Osteocyte (in vitro differentiated cells): Measurements from ENCODE around the gene KLF11. TPM values are rescaled to one million over a fixed set of nuclear protein-coding genes. Genes with fewer than 3 reads are reported as not detected.

Source experiments
- DNase-seq: peaks from one replicate; pipeline ENCODE4 v3.0.0; 2021; ENCODE audit warnings: mixed read lengths; ENCODE audit not compliant: unreplicated experiment; ENCODE audit errors: extremely low spot score
- H3K27ac Mint-ChIP-seq: one replicate; pipeline ENCODE4 v1.8.0; 2021; ENCODE audit warnings: mild to moderate bottlenecking, mixed read lengths; ENCODE audit not compliant: unreplicated experiment
- H3K27me3 Mint-ChIP-seq: one replicate; pipeline ENCODE4 v1.8.0; 2021; ENCODE audit warnings: mixed read lengths; ENCODE audit not compliant: unreplicated experiment
- H3K36me3 Mint-ChIP-seq: one replicate; pipeline ENCODE4 v1.8.0; 2021; ENCODE audit warnings: mixed read lengths; ENCODE audit not compliant: unreplicated experiment
- H3K4me1 Mint-ChIP-seq: one replicate; pipeline ENCODE4 v1.8.0; 2021; ENCODE audit warnings: mixed read lengths; ENCODE audit not compliant: unreplicated experiment
- H3K4me3 Mint-ChIP-seq: one replicate; pipeline ENCODE4 v1.8.0; 2021; ENCODE audit warnings: mild to moderate bottlenecking, moderate library complexity, mixed read lengths; ENCODE audit not compliant: unreplicated experiment
- H3K9me3 Mint-ChIP-seq: one replicate; pipeline ENCODE4 v1.8.0; 2021; ENCODE audit warnings: mixed read lengths; ENCODE audit not compliant: unreplicated experiment
- total RNA-seq: library from RNA; stranded (reverse); gene quantifications from 2 replicates; pipeline ENCODE4 v1.2.1, GENCODE V29; 2021
- TF ChIP-seq, protein P1 (sequence below): fragments of 200-600 bp; sonication (generic); IDR thresholded peaks from 2 replicates; pipeline ENCODE4 v1.5.0; 2021; ENCODE audit warnings: antibody characterized with exemption, mild to moderate bottlenecking, moderate library complexity

The KLF11 gene
- total RNA-seq, 1 donor from 2014 or later, result 17.4 TPM

DNA sequence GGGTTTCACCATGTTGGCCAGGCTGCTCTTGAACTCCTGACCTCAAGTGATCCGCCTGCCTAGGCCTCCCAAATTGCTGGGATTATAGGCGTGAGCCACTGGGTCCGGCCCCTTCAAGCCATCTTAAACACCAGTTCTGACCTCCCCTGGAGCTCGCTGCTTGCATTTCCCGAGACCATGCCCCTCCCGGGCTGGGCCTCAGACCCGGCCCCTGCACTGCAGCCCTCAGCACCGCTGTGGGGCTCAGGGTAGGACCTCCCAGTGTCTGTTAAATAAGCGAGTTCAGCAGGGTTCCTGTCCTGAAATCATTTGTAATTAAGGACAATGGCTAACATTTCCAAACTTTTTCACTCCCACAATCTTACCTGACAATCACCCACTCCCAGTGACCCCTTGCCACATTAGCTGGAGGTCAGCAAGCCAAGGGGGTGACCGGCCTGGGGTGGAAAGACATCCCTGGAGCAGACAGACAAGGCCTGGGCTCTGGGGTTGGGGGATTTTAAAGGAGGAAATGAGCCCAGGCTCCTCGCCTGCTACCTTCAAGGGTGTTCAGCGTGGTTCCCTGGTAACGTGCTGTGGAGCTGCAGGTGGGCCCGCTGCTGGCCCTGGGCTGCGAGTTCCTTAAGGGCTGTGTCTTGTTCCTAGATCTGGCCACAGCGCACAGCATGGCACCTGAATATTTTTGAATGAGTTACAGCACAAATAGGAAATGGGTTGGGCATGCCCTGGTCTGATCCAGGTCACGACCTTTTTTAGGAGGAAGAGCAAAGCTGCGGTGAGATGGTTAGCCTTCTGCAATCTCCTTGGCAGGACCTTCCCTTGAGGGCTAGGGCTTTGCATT, 21.8 kb downstream of the KLF11 start:
- no peaks in the 10 kb centered on the region for H3K27me3 Mint-ChIP-seq
- H3K27ac Mint-ChIP-seq, result no peak overlapping the region
- H3K9me3 Mint-ChIP-seq, result peaks cover 8% of the 10 kb centered on the region
- H3K4me3 Mint-ChIP-seq, result no peak overlapping the region
- TF ChIP-seq, protein P1, sequence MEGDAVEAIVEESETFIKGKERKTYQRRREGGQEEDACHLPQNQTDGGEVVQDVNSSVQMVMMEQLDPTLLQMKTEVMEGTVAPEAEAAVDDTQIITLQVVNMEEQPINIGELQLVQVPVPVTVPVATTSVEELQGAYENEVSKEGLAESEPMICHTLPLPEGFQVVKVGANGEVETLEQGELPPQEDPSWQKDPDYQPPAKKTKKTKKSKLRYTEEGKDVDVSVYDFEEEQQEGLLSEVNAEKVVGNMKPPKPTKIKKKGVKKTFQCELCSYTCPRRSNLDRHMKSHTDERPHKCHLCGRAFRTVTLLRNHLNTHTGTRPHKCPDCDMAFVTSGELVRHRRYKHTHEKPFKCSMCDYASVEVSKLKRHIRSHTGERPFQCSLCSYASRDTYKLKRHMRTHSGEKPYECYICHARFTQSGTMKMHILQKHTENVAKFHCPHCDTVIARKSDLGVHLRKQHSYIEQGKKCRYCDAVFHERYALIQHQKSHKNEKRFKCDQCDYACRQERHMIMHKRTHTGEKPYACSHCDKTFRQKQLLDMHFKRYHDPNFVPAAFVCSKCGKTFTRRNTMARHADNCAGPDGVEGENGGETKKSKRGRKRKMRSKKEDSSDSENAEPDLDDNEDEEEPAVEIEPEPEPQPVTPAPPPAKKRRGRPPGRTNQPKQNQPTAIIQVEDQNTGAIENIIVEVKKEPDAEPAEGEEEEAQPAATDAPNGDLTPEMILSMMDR, result no peak
- no peak for DNase-seq
- peaks cover 7% of the 10 kb centered on the region for H3K36me3 Mint-ChIP-seq
- H3K4me1 Mint-ChIP-seq, result no peaks in the 10 kb centered on the region

DNA sequence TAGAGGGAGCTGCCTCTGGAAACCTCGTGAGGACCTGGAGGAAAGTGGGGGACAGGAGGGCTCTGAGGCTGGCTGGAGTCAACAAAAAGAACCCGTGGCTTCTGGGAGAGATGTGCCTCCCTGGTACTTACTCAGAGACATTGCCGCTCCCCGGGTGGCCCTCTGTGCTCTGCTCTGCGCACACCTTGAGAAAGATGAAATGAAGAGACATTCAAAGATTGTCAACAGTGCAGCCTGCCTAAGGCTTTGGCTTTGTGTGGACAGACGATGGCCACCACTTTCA, 22.4 kb downstream of the KLF11 start:
- no peaks in the 10 kb centered on the region for H3K27me3 Mint-ChIP-seq
- DNase-seq, result no peak
- peaks cover 7% of the 10 kb centered on the region for H3K36me3 Mint-ChIP-seq
- TF ChIP-seq, protein P1, result no peak
- no peaks in the 10 kb centered on the region for H3K4me1 Mint-ChIP-seq
- H3K9me3 Mint-ChIP-seq, result peaks cover 8% of the 10 kb centered on the region
- no peak overlapping the region for H3K4me3 Mint-ChIP-seq
- H3K27ac Mint-ChIP-seq, result no peak overlapping the region

DNA sequence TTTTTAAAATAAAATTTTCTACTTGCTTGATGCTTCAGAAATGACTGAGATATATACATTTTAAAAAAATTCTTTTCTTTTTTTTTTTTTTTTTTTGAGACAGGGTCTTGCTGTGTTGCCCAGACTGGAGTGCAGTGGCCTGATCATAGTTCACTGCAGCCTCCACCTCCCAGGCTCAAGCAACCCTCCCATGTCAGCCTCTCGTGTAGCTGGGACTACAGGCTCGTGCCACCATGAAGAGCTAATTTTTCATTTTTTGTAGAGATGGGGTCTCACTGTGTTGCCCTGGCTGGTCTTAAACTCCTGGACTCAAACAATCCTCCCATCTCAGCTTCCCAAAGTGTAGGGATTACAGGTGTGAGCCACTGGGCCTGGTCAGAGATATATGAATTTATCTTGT, 24.0 kb downstream of the KLF11 start:
- TF ChIP-seq, protein P1, result no peak
- Mint-ChIP-seq H3K27me3 (no peaks in the 10 kb centered on the region), H3K36me3 (peaks cover 7% of the 10 kb centered on the region), H3K4me1 (no peaks in the 10 kb centered on the region), H3K4me3 (no peak overlapping the region), H3K27ac (no peak overlapping the region), H3K9me3 (peaks cover 8% of the 10 kb centered on the region)
- no peak for DNase-seq

DNA sequence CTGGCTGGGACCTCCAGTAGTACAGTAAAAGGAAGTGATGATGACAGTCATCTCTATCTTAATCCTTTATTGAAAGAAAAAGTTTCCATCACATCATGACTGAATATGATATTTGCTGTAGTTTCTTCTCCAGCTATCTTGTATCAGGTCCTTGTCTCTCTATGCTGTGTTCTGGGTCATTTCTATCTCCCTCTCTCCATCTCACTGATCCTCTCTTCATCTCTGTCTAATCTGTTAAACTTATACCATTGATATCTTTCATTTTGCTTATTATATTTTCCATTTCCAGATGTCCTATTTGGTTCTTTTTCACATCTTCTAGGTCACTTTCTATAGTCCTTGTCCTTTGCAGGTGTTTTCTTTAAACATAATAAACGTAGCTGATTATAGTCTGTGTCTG, 24.5 kb downstream of the KLF11 start:
- Mint-ChIP-seq H3K4me1 (peaks cover 3% of the 10 kb centered on the region), H3K9me3 (peaks cover 8% of the 10 kb centered on the region), H3K27me3 (no peaks in the 10 kb centered on the region), H3K36me3 (peaks cover 7% of the 10 kb centered on the region), H3K27ac (no peak overlapping the region), H3K4me3 (no peak overlapping the region)
- TF ChIP-seq, protein P1, result no peak
- no peak for DNase-seq

DNA sequence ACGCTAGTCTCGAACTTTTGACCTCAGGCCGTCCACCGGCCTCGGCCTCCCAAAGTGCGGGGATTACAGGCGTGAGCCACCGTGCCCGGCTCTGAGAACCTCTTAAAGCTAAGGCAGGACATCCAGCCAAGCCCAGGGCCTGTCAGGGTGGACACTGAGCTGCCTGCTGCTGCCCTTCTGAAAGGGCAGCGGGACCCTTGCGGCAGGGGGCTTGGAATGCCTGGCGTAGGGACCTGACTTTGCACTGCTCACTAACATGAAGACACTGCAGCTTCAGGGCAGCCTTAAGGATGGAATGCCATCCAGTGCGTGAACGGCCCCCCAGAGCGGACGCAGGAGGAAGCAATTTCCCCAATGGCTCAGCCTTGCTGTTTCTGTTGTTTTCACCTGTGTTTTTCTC, 27.8 kb downstream of the KLF11 start:
- TF ChIP-seq, protein P1, result no peak
- peaks cover 12% of the 10 kb centered on the region for H3K36me3 Mint-ChIP-seq
- H3K4me3 Mint-ChIP-seq, result no peak overlapping the region
- H3K4me1 Mint-ChIP-seq, result peaks cover 11% of the 10 kb centered on the region
- no peak for DNase-seq
- no peak overlapping the region for H3K27ac Mint-ChIP-seq
- peaks cover 5% of the 10 kb centered on the region for H3K27me3 Mint-ChIP-seq
- H3K9me3 Mint-ChIP-seq, result peaks cover 8% of the 10 kb centered on the region
